ENCODE results near the gene MSX2.

GRCh38 chr5:174744896-174745295 lies 20.5 kb downstream of the MSX2 start:
- no peak for TF ChIP-seq CTCF (conservative IDR thresholded peaks at IDR 0.05; ENCODE audit: low read depth in 2 of 2)
- TF ChIP-seq EZH2phosphoT487 (IDR thresholded peaks at IDR 0.05; ENCODE audit: unreplicated experiment): no peak
- no peak for TF ChIP-seq EZH2 (IDR thresholded peaks at IDR 0.05; ENCODE audit: low read depth, unreplicated experiment)
